ENCODE results near the gene GAL. TPM values are rescaled to one million over a fixed set of nuclear protein-coding genes. Genes with fewer than 3 reads are reported as not detected.

GAL gene
- total and polyA plus RNA-seq, 8 donors = 1.7 to 5.7 (median 3.5) TPM; not detected in 5

DNA sequence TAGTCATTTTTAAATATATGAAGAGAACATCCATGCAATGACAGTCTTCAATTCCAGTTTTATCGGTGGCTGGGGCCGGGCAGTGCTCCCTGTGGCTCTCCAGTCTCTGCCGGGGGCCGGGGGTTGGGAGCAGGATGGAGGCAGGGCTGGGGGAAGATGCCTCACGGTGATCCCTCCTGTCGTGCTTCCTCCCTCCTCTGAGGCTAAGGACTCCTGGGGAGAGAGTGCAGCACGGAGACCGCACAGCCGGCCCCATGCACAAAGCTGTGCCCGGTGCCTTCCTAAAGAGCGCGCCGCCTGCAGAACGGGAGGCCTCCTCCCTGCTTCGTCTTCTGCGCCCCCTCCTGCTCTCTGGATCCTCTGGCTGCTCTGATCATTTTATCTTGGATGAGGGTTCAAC is 20.5 kb downstream of the GAL start:
- H3K27me3 ChIP-seq = peaks cover 0 to 35% (median 3%) of the 10 kb centered on the region in 3 donors
- H3K27ac ChIP-seq = no peak overlapping the region
- no peaks in the 10 kb centered on the region for H3K36me3 ChIP-seq
- 23 to 44% (median 31%) methylated on average over 12 to 16 of the region's 16 CpGs for WGBS, 5 donors
- no peak overlapping the region for H3K4me3 ChIP-seq
- no peak for DNase-seq
- no peaks in the 10 kb centered on the region for H3K9me3 ChIP-seq
- TF ChIP-seq POLR2A (IDR thresholded peaks at IDR 0.05) = no peak
- no peak for TF ChIP-seq POLR2AphosphoS5 (IDR thresholded peaks at IDR 0.05)
- TF ChIP-seq, protein P1, sequence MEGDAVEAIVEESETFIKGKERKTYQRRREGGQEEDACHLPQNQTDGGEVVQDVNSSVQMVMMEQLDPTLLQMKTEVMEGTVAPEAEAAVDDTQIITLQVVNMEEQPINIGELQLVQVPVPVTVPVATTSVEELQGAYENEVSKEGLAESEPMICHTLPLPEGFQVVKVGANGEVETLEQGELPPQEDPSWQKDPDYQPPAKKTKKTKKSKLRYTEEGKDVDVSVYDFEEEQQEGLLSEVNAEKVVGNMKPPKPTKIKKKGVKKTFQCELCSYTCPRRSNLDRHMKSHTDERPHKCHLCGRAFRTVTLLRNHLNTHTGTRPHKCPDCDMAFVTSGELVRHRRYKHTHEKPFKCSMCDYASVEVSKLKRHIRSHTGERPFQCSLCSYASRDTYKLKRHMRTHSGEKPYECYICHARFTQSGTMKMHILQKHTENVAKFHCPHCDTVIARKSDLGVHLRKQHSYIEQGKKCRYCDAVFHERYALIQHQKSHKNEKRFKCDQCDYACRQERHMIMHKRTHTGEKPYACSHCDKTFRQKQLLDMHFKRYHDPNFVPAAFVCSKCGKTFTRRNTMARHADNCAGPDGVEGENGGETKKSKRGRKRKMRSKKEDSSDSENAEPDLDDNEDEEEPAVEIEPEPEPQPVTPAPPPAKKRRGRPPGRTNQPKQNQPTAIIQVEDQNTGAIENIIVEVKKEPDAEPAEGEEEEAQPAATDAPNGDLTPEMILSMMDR (IDR thresholded peaks at IDR 0.05) = no peak
- TF ChIP-seq EP300 (IDR thresholded peaks at IDR 0.05) = no peak
- intact Hi-C loops (cut with DNase I; ENCODE audit: low total_unique reads) = no loop called here
- no peaks in the 10 kb centered on the region for H3K4me1 ChIP-seq

DNA sequence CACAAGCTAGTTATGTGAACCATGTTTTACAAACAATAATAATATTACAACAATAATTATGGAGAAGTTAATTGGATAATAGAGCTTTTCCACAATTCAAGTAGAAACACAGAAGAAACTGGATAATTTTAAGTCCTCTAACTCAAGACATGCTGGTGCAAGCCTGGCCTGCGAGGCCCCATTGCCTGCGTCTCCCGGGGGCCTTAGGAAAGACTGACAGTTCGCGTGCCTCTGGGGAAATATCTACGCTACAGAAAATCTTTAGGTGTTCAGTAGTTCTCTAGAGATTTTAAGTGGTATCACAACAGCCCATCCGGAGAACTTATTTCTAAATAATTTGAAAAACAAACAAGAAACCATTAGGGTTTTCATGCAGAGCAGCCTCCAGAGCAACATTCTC is 23.2 kb downstream of the GAL start:
- Histone ChIP-seq H3K4me1 (no peaks in the 10 kb centered on the region), H3K9me3 (no peaks in the 10 kb centered on the region), H3K4me3 (no peak overlapping the region), H3K27me3 (peaks cover 0 to 21% (median 3%) of the 10 kb centered on the region in 3 donors), H3K36me3 (no peaks in the 10 kb centered on the region), H3K27ac (no peak overlapping the region)
- intact Hi-C loops (cut with DNase I; ENCODE audit: low total_unique reads) = no loop called here
- no peak for DNase-seq
- TF ChIP-seq POLR2AphosphoS5 (IDR thresholded peaks at IDR 0.05) = no peak
- no peak for TF ChIP-seq POLR2A (IDR thresholded peaks at IDR 0.05)
- TF ChIP-seq EP300 (IDR thresholded peaks at IDR 0.05) = no peak
- TF ChIP-seq, protein P1 (IDR thresholded peaks at IDR 0.05) = no peak
- WGBS, 5 donors = 88 to 95% (median 93%) methylated on average over 7 of the region's 7 CpGs

DNA sequence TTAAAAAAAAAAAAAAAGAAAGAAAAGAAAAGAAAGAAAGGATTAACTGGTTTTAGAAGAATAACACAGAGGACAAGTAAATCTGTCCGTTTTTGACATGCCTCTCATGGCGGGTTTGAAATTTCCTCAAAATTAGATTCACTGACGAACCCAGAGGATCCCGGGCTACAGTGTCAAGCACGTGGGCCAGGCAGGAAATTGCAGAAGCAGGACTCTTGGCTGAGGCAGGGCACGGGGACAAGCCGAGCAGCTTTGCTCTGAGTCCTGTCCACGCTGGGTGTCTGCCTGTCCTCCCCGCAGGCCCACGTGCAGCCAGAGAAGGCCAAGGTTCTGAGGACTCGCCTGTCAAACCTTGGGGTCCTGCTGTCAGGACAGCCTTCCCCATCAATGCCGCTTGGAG is 24.7 kb downstream of the GAL start:
- Histone ChIP-seq H3K36me3 (no peaks in the 10 kb centered on the region), H3K27me3 (peaks cover 0 to 12% (median 3%) of the 10 kb centered on the region in 3 donors), H3K27ac (no peak overlapping the region), H3K4me1 (peaks cover 0 to 3% (median 0%) of the 10 kb centered on the region in 4 donors), H3K4me3 (no peak overlapping the region), H3K9me3 (no peaks in the 10 kb centered on the region)
- 84 to 93% (median 89%) methylated on average over 11 to 12 of the region's 12 CpGs for WGBS, 5 donors
- intact Hi-C loops (cut with DNase I; ENCODE audit: low total_unique reads) = no loop called here
- TF ChIP-seq POLR2A (IDR thresholded peaks at IDR 0.05) (no peak), EP300 (IDR thresholded peaks at IDR 0.05) (no peak), POLR2AphosphoS5 (IDR thresholded peaks at IDR 0.05) (no peak)
- TF ChIP-seq, protein P1 (IDR thresholded peaks at IDR 0.05) = no peak
- DNase-seq = no peak

DNA sequence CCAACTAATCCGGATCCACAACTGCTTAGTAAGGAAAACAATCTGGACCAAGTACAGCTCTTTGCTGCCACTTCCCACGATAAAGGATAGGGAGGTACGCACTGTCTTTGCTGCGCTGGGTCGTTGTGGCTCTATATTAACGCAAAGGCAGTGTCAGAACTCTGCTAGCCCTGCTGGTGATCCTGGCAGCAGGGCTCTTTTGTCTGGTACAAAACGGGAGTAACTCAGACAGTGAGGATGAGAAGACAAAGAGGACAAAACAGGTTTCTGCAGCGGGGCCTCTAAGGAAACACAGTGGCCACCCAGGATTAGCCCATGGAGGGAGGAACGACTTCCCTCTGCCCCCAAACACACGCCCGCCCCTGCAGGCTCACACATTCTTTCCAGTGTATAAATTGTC is 26.1 kb downstream of the GAL start:
- intact Hi-C loops (cut with DNase I; ENCODE audit: low total_unique reads) = no loop called here
- 80 to 87% (median 84%) methylated on average over 11 of the region's 11 CpGs for WGBS, 5 donors
- Histone ChIP-seq H3K4me1 (peaks cover 0 to 4% (median 0%) of the 10 kb centered on the region in 4 donors), H3K9me3 (no peaks in the 10 kb centered on the region), H3K36me3 (no peaks in the 10 kb centered on the region), H3K4me3 (no peak overlapping the region), H3K27me3 (peaks cover 0 to 5% (median 3%) of the 10 kb centered on the region in 3 donors), H3K27ac (no peak overlapping the region)
- no peak for DNase-seq
- TF ChIP-seq POLR2AphosphoS5 (IDR thresholded peaks at IDR 0.05) (no peak), POLR2A (IDR thresholded peaks at IDR 0.05) (no peak), EP300 (IDR thresholded peaks at IDR 0.05) (no peak)
- TF ChIP-seq, protein P1 (IDR thresholded peaks at IDR 0.05) = no peak
